OCI-LY7 (cell line): ENCODE data around the gene NOS2. TPM values are rescaled to one million over a fixed set of nuclear protein-coding genes. Genes with fewer than 3 reads are reported as not detected.

Source experiments
- BruUV-seq: library from RNA; stranded (reverse); fragments of 400-500 nt; replicated peaks from 2 replicates; lab custom pipeline; 2021; lab: Mats Ljungman, UMichigan
- CTCF ChIA-PET: fragments of 300-600 bp; sonication (Branson Sonifier 250); formaldehyde crosslinking; loops from one replicate; lab custom pipeline; 2022; ENCODE audit warnings: antibody characterized with exemption; ENCODE audit not compliant: unreplicated experiment; lab: Charles Lee
- POLR2A ChIA-PET: fragments of 300-600 bp; sonication (Branson Sonifier 250); formaldehyde crosslinking; loops from one replicate; lab custom pipeline; 2022; ENCODE audit warnings: antibody characterized with exemption; lab: Charles Lee
- DNase-seq: peaks from one replicate; pipeline ENCODE4 v3.0.0-alpha.2; 2015; ENCODE audit warnings: low spot score
- H2AFZ ChIP-seq: fragments of 200-600 bp; sonication (generic), shearing (Covaris generic); 2 replicates; pipeline ENCODE4 v1.6.1; 2014; ENCODE audit warnings: mild to moderate bottlenecking, antibody characterized with exemption, low read length, moderate library complexity
- H3K27ac ChIP-seq: fragments of 200-600 bp; sonication (generic); 2 replicates; pipeline ENCODE4 v1.5.1; 2014; ENCODE audit warnings: mixed run types, low read depth, mild to moderate bottlenecking, moderate library complexity, low read length, inconsistent platforms; ENCODE audit not compliant: poor library complexity, severe bottlenecking
- H3K36me3 ChIP-seq: fragments of 200-600 bp; sonication (generic); 2 replicates; pipeline ENCODE4 v1.6.1; 2014; ENCODE audit warnings: mild to moderate bottlenecking, antibody characterized with exemption, low read length, moderate library complexity, mixed read lengths; ENCODE audit not compliant: insufficient read depth
- H3K4me1 ChIP-seq: fragments of 200-600 bp; sonication (generic); 2 replicates; pipeline ENCODE4 v1.5.1; 2014; ENCODE audit warnings: mild to moderate bottlenecking, low read length; ENCODE audit not compliant: insufficient read depth, poor library complexity, severe bottlenecking
- H3K4me2 ChIP-seq: fragments of 200-600 bp; sonication (generic); 2 replicates; pipeline ENCODE4 v1.6.1; 2014; ENCODE audit warnings: mild to moderate bottlenecking, low read length
- H3K4me3 ChIP-seq: fragments of 200-600 bp; sonication (generic); 2 replicates; pipeline ENCODE4 v1.5.1; 2014; ENCODE audit warnings: mild to moderate bottlenecking, low read depth, low read length; ENCODE audit not compliant: poor library complexity, severe bottlenecking
- H3K79me2 ChIP-seq: fragments of 200-600 bp; sonication (generic); 2 replicates; pipeline ENCODE4 v1.6.1; 2016; ENCODE audit warnings: low read depth, mild to moderate bottlenecking, low read length, moderate library complexity, mixed read lengths; ENCODE audit not compliant: insufficient read depth
- H3K9me2 ChIP-seq: fragments of 200-600 bp; sonication (generic); 2 replicates; pipeline ENCODE4 v1.6.1; 2016; ENCODE audit warnings: mild to moderate bottlenecking, low read length, mixed read lengths; ENCODE audit not compliant: insufficient read depth
- H3K9me3 ChIP-seq: fragments of 200-600 bp; sonication (generic); 2 replicates; pipeline ENCODE4 v1.6.1; 2014; ENCODE audit warnings: mild to moderate bottlenecking, mixed run types, low read length, mixed read lengths
- H4K20me1 ChIP-seq: fragments of 200-600 bp; sonication (generic); 2 replicates; pipeline ENCODE4 v1.6.1; 2014; ENCODE audit warnings: mild to moderate bottlenecking, antibody characterized with exemption, low read length, moderate library complexity, mixed read lengths; ENCODE audit not compliant: insufficient read depth
- CTCF ChIP-seq: fragments of 200-600 bp; sonication (generic); conservative IDR thresholded peaks from 2 replicates; pipeline ENCODE4 v1.5.1; 2014; ENCODE audit warnings: mild to moderate bottlenecking, antibody characterized with exemption, low read length, moderate library complexity, mixed read lengths
- EZH2phosphoT487 ChIP-seq: fragments of 200-600 bp; sonication (generic); IDR thresholded peaks from 2 replicates; pipeline ENCODE4 v1.6.1; 2018; ENCODE audit warnings: low read depth, borderline replicate concordance, mild to moderate bottlenecking, mixed run types, antibody characterized with exemption, low read length, moderate library complexity, mixed read lengths
- intact Hi-C: fragments of 100-400 bp; cut with micrococcal nuclease; formaldehyde crosslinking; loops from one replicate; pipeline ENCODE4 v1.10.0; 2022; ENCODE audit not compliant: unreplicated experiment
- total RNA-seq, 2 experiments: library from RNA; depleted of rRNA in 1 of 2; stranded (reverse); fragments of >200 nt in 1 of 2; shearing (Covaris generic) in 1 of 2; gene quantifications; 2 replicates each; pipeline ENCODE4 v1.2.3, GENCODE V29; 2014 to 2022

The NOS2 gene
- total RNA-seq, 2 experiments from 2014 or later = not detected

DNA sequence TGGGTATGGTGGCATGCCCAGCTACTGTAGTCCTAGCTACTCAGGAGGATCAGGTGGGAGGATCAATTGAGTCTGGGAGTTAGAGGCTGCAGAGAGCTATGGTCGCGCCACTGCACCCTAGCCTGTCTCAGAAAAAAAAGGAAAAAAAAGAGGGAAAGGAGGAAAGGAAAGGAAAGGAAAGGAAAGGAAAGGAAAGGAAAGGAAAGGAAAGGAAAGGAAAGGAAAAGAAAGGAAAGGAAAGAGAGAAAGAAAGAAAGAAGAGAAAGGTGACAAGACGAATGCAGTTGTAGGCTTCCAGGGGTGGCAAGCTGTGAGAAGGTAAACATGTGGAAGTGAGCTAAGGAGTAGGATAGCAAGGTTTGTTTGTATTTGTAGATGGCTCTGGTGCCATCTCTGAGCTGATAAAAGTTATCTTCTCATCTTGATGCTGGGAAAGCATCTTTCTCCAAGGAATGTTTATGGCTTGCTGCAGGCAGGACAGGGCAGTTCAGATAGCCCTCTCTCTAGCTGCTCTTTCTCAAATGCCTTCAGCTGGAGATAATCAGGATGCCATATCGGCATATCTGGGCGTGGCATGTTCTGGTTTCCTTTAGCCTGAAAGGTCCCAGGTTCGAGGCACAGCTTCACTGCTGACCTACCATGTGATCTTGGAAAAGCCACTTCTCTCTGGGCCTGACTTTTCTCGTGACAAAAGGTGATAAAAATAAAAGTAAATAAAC lies 2.8 kb upstream of the NOS2 start:
- H3K9me3 ChIP-seq = no peaks in the 10 kb centered on the region
- DNase-seq = no peak
- CTCF ChIA-PET = no interaction called here
- no peak overlapping the region for H3K4me2 ChIP-seq
- H3K36me3 ChIP-seq = no peaks in the 10 kb centered on the region
- no peaks in the 10 kb centered on the region for H3K9me2 ChIP-seq
- BruUV-seq = no TSS peak
- TF ChIP-seq EZH2phosphoT487 (no peak), CTCF (no peak)
- POLR2A ChIA-PET = interaction anchor here (0.6 to 0.7 kb wide), 2 partner anchors 21 to 151 kb away, joined by 4 to 7 read pairs; no protein-coding TSS in a partner anchor
- H2AFZ ChIP-seq = no peak overlapping the region
- no peak overlapping the region for H3K27ac ChIP-seq
- no peak overlapping the region for H3K4me3 ChIP-seq
- H3K4me1 ChIP-seq = peaks cover 13% of the 10 kb centered on the region
- H4K20me1 ChIP-seq = no peaks in the 10 kb centered on the region
- H3K79me2 ChIP-seq = no peaks in the 10 kb centered on the region
- intact Hi-C loops = no loop called here

DNA sequence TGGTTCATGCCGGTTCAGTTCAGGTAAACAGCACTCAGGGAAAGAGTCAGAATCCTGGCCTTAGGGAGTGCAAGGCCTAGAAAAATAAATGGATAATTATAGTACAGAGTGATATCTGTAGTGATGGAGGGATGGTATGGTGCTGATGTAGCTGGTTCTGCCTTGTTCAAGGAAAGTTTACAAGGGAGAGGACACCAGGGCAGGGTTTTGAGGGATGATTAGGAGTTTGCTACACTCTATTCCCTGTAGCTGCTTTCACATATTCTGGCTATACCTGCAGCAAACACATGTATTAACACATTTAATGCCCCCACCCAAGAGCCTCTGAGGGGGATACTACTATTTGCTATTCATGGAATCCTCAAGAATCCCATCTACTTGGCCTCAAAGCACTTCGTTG lies 1.7 kb upstream of the NOS2 start:
- H3K36me3 ChIP-seq = no peaks in the 10 kb centered on the region
- no peak overlapping the region for H2AFZ ChIP-seq
- no peaks in the 10 kb centered on the region for H3K79me2 ChIP-seq
- H3K4me3 ChIP-seq = no peak overlapping the region
- no TSS peak for BruUV-seq
- no peak for DNase-seq
- CTCF ChIA-PET = no interaction called here
- H3K4me1 ChIP-seq = peaks cover 13% of the 10 kb centered on the region
- intact Hi-C loops = no loop called here
- POLR2A ChIA-PET = interaction anchor here (1.1 kb wide), 1 partner anchor 18 kb away, joined by 3 read pairs; no protein-coding TSS in a partner anchor
- no peaks in the 10 kb centered on the region for H4K20me1 ChIP-seq
- no peaks in the 10 kb centered on the region for H3K9me2 ChIP-seq
- no peak overlapping the region for H3K27ac ChIP-seq
- TF ChIP-seq CTCF (no peak), EZH2phosphoT487 (no peak)
- H3K9me3 ChIP-seq = no peaks in the 10 kb centered on the region
- no peak overlapping the region for H3K4me2 ChIP-seq

GRCh38 chr17:27798376-27798775 lies 2.0 kb downstream of the NOS2 start:
- Histone ChIP-seq H3K9me2 (no peaks in the 10 kb centered on the region), H3K9me3 (no peaks in the 10 kb centered on the region), H2AFZ (no peak overlapping the region), H3K27ac (no peak overlapping the region), H3K4me1 (no peaks in the 10 kb centered on the region), H4K20me1 (no peaks in the 10 kb centered on the region), H3K36me3 (no peaks in the 10 kb centered on the region), H3K4me3 (no peak overlapping the region), H3K4me2 (no peak overlapping the region), H3K79me2 (no peaks in the 10 kb centered on the region)
- intact Hi-C loops = no loop called here
- no peak for TF ChIP-seq CTCF
- no peak for TF ChIP-seq EZH2phosphoT487
- ChIA-PET CTCF (no interaction called here), POLR2A (no interaction called here)
- BruUV-seq = no TSS peak
- DNase-seq = no peak
